ENCODE results near the gene SPC25. TPM values are rescaled to one million over a fixed set of nuclear protein-coding genes. Genes with fewer than 3 reads are reported as not detected.

SPC25 gene
- total and polyA plus RNA-seq, 10 of the 15 experiments (the other 5 are each of a cell fraction or from before 2014, with no cell fraction given), result 18.7 to 61.5 (median 32.0) TPM

GRCh38 chr2:168890006-168890782 lies at the start of gene SPC25 (continued):
- peak; percentile 99 for TF ChIP-seq NFYB (IDR thresholded peaks at IDR 0.05; ENCODE audit: insufficient read depth, low read depth, low read length)
- peak; percentile 44; the same call in 1 of the 2 replicates for TF ChIP-seq POLR2AphosphoS5 (IDR thresholded peaks at IDR 0.05; ENCODE audit: low read length)
- TF ChIP-seq ATF7 (IDR thresholded peaks at IDR 0.05; ENCODE audit: low read depth), result no peak
- TF ChIP-seq GATAD2B (conservative IDR thresholded peaks at IDR 0.05; ENCODE audit: low read depth), result peak; percentile 52
- no peak for TF ChIP-seq CBX5 (IDR thresholded peaks at IDR 0.05; ENCODE audit: low read depth)
- TF ChIP-seq FOS (IDR thresholded peaks at IDR 0.05; ENCODE audit: borderline replicate concordance, extremely low read depth, insufficient read length), result peak; percentile 89
- TF ChIP-seq RAD51 (IDR thresholded peaks at IDR 0.05), result no peak
- TF ChIP-seq ZNF207 (IDR thresholded peaks at IDR 0.05; ENCODE audit: borderline replicate concordance), result no peak
- TF ChIP-seq CTCF (IDR thresholded peaks at IDR 0.05 in 2 of 3, conservative IDR thresholded peaks at IDR 0.05 in 1 of 3; ENCODE audit: control insufficient read depth in 2 of 3, extremely low read depth in 1 of 3, insufficient read depth in 1 of 3, low read depth in 3 of 3, low read length in 3 of 3), result no peak
- TF ChIP-seq IRF3 (IDR thresholded peaks at IDR 0.05), result peak; percentile 82
- TF ChIP-seq SUZ12 (IDR thresholded peaks at IDR 0.05; ENCODE audit: unreplicated experiment), result no peak
- TF ChIP-seq ZNF24 (IDR thresholded peaks at IDR 0.05), result no peak
- TF ChIP-seq SMAD5 (IDR thresholded peaks at IDR 0.05; ENCODE audit: low read depth), result no peak
- TF ChIP-seq E2F8 (IDR thresholded peaks at IDR 0.05; ENCODE audit: low read depth, partially characterized antibody), result peak; percentile 99
- peak; percentile 49; the same call in 1 of the 2 replicates for TF ChIP-seq IRF5 (IDR thresholded peaks at IDR 0.05; ENCODE audit: borderline replicate concordance)
- peak; percentile 79 for TF ChIP-seq CREM (IDR thresholded peaks at IDR 0.05; ENCODE audit: low read depth)
- TF ChIP-seq YY1 (IDR thresholded peaks at IDR 0.05; ENCODE audit: low read depth, low read length), result peak; percentile 97
- TF ChIP-seq MEF2B (IDR thresholded peaks at IDR 0.05; ENCODE audit: partially characterized antibody, poor library complexity, severe bottlenecking), result peak; percentile 30
- TF ChIP-seq RFX5 (IDR thresholded peaks at IDR 0.05; ENCODE audit: low read depth, low read length), result no peak
- TF ChIP-seq SKIL (IDR thresholded peaks at IDR 0.05; ENCODE audit: low read depth, poor library complexity, severe bottlenecking), result no peak
- peak; percentile 58; the same call in 1 of the 2 replicates for TF ChIP-seq BRCA1 (IDR thresholded peaks at IDR 0.05; ENCODE audit: low read depth, low read length)
